Measurements from ENCODE around the gene RPS5. TPM values are rescaled to one million over a fixed set of nuclear protein-coding genes. Genes with fewer than 3 reads are reported as not detected.

The RPS5 gene
- total RNA-seq, 1 experiment from 2014 or later = 1,982 TPM

Small RNA genes lying within 50 kb of the gene (microRNA-seq; reads per million reads assigned to microRNA genes)
- not detected for gene MIR4754 (ENCODE audit: borderline number of aligned reads)

Other genes starting within 250 kb of the RPS5 start
- 1.7 TPM for gene ZNF329, start 236.5 kb upstream of the RPS5 start, total RNA-seq (2021; ENCODE audit: unreplicated experiment)
- gene ZNF274, start 204.2 kb upstream of the RPS5 start, total RNA-seq (2021; ENCODE audit: unreplicated experiment) = 7.8 TPM
- gene ZNF544, start 158.4 kb upstream of the RPS5 start, total RNA-seq (2021; ENCODE audit: unreplicated experiment) = 46.3 TPM
- gene ZNF8, start 108.3 kb upstream of the RPS5 start, total RNA-seq (2021; ENCODE audit: unreplicated experiment) = 6.4 TPM
- gene ERVK3-1, start 81.9 kb upstream of the RPS5 start, total RNA-seq (2021; ENCODE audit: unreplicated experiment) = 28.1 TPM
- gene ZSCAN22, start 60.3 kb upstream of the RPS5 start, total RNA-seq (2021; ENCODE audit: unreplicated experiment) = 4.6 TPM
- 1.2 TPM for gene A1BG, start 33.8 kb upstream of the RPS5 start, total RNA-seq (2021; ENCODE audit: unreplicated experiment)
- 5.1 TPM for gene ZNF497, start 24.5 kb upstream of the RPS5 start, total RNA-seq (2021; ENCODE audit: unreplicated experiment)
- 3.2 TPM for gene ZNF837, start 6.2 kb upstream of the RPS5 start, total RNA-seq (2021; ENCODE audit: unreplicated experiment)
- gene RNF225, start 8.4 kb downstream of the RPS5 start, total RNA-seq (2021; ENCODE audit: unreplicated experiment) = 1.2 TPM
- gene ZNF584, start 21.4 kb downstream of the RPS5 start, total RNA-seq (2021; ENCODE audit: unreplicated experiment) = 25.8 TPM
- not detected for gene ZNF132, start 52.9 kb downstream of the RPS5 start, total RNA-seq (2021; ENCODE audit: unreplicated experiment)
- gene ZNF324B, start 64.4 kb downstream of the RPS5 start, total RNA-seq (2021; ENCODE audit: unreplicated experiment) = 9.4 TPM
- gene ZNF324, start 79.8 kb downstream of the RPS5 start, total RNA-seq (2021; ENCODE audit: unreplicated experiment) = 11.3 TPM
- gene ZNF446, start 89.1 kb downstream of the RPS5 start, total RNA-seq (2021; ENCODE audit: unreplicated experiment) = 6.5 TPM
- gene SLC27A5, start 124.7 kb downstream of the RPS5 start, total RNA-seq (2021; ENCODE audit: unreplicated experiment) = 27.1 TPM
- 12.0 TPM for gene ZBTB45, start 132.5 kb downstream of the RPS5 start, total RNA-seq (2021; ENCODE audit: unreplicated experiment)
- 908 TPM for gene TRIM28, start 156.8 kb downstream of the RPS5 start, total RNA-seq (2021; ENCODE audit: unreplicated experiment)
- 125 TPM for gene CHMP2A, start 167.8 kb downstream of the RPS5 start, total RNA-seq (2021; ENCODE audit: unreplicated experiment)
- 120 TPM for gene UBE2M, start 171.3 kb downstream of the RPS5 start, total RNA-seq (2021; ENCODE audit: unreplicated experiment)
- gene MZF1, start 186.1 kb downstream of the RPS5 start, total RNA-seq (2021; ENCODE audit: unreplicated experiment) = 33.0 TPM